C4-2B (cell line): ENCODE measurements around the gene ATXN7L1.

Experiments
- ZFX ChIP-seq: fragments of 450-650 bp; IDR thresholded peaks from 2 replicates; pipeline ENCODE4 v1.6.1; 2017
- TF ChIP-seq, protein P1 (sequence below): fragments of 450-650 bp; conservative IDR thresholded peaks from 2 replicates; pipeline ENCODE4 v1.5.1; 2017; ENCODE audit warnings: mild to moderate bottlenecking

DNA sequence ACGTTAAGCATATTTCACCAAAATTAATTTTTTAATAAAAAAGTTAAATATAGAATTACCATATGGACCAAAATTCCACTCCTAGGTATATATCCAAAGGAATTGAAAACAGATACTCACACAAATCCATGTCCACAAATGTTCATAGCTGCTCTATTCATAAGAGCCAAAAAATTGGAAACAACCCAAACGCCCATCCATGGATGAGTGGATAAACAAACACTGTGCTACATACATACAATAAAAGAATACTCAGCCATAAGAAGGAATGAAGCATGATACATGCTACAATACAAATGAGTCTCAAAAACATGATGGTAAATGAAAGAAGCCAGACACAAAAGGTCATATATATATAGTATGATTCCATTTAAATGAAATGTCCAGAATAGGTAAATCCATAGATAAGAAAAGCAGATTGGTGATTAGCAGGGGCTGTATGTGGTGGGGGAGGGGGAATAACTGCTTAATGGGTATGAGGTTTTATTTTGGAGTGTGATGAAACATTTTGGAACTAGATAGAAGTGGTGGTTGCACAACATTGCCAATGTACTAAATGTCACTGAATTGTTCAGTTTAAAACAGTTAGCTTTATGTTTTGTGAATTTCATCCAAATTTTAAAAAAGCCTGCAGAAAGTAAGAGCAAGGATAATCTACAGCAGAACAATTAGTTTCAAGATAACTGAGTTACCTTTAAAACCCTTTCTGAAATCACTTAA lies 193.9 kb downstream of the ATXN7L1 start:
- TF ChIP-seq, protein P1, sequence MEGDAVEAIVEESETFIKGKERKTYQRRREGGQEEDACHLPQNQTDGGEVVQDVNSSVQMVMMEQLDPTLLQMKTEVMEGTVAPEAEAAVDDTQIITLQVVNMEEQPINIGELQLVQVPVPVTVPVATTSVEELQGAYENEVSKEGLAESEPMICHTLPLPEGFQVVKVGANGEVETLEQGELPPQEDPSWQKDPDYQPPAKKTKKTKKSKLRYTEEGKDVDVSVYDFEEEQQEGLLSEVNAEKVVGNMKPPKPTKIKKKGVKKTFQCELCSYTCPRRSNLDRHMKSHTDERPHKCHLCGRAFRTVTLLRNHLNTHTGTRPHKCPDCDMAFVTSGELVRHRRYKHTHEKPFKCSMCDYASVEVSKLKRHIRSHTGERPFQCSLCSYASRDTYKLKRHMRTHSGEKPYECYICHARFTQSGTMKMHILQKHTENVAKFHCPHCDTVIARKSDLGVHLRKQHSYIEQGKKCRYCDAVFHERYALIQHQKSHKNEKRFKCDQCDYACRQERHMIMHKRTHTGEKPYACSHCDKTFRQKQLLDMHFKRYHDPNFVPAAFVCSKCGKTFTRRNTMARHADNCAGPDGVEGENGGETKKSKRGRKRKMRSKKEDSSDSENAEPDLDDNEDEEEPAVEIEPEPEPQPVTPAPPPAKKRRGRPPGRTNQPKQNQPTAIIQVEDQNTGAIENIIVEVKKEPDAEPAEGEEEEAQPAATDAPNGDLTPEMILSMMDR = no peak
- TF ChIP-seq ZFX = no peak
